Activated CD4-positive, alpha-beta T cell treated with anti-CD3 and anti-CD28 coated beads, Interleukin-2, amount 10 ng/mL, durations not matched to agents 24 days and 14 days (primary cell): ENCODE data around the gene LMF1. TPM values are rescaled to one million over a fixed set of nuclear protein-coding genes. Genes with fewer than 3 reads are reported as not detected.

Experiments
- DNase-seq: peaks from one replicate; pipeline ENCODE4 v3.0.0; 2022
- H3K27ac Mint-ChIP-seq: one replicate; pipeline ENCODE4 v1.8.0; 2022; ENCODE audit warnings: mild to moderate bottlenecking, mixed read lengths
- H3K27me3 Mint-ChIP-seq: one replicate; pipeline ENCODE4 v1.8.0; 2022; ENCODE audit warnings: mixed read lengths
- H3K36me3 Mint-ChIP-seq: one replicate; pipeline ENCODE4 v1.8.0; 2022; ENCODE audit warnings: low read depth, mild to moderate bottlenecking, mixed read lengths
- H3K4me1 Mint-ChIP-seq: one replicate; pipeline ENCODE4 v1.8.0; 2021; ENCODE audit warnings: mixed read lengths
- H3K4me3 Mint-ChIP-seq: one replicate; pipeline ENCODE4 v1.8.0; 2022; ENCODE audit warnings: mild to moderate bottlenecking, moderate library complexity, mixed read lengths
- H3K9me3 Mint-ChIP-seq: one replicate; pipeline ENCODE4 v1.8.0; 2021; ENCODE audit warnings: mixed read lengths
- intact Hi-C: fragments of 100-400 bp; cut with micrococcal nuclease; formaldehyde crosslinking; loops from one replicate; pipeline ENCODE4 v1.15.1; 2023
- total RNA-seq: library from RNA; stranded (reverse); gene quantifications from 2 replicates; pipeline ENCODE4 v1.2.3, GENCODE V29; 2022

The LMF1 gene
- total RNA-seq, 1 donor from 2014 or later, result 11.9 TPM

DNA sequence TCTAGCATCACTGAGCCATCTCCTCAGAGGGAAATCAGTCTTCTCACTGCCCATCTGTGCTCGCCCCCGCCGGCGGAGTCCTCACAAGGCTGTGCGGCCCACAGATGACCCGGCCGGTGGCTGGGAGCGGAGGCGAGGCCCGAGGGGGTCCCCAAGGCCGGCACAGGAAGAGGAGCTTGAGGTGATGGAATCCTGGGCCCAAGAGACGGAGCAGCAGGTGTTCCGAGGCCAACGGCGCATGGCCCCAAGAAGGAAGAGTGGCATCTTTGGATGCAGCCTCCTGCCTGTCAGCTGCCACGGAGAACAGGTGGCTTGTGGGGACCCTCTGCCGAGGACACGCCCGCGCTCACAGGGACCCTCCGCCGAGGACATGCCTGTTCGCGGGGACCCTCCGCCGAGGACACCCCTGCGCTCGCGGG, 97.5 kb downstream of the LMF1 start:
- Mint-ChIP-seq H3K27me3 (no peaks in the 10 kb centered on the region), H3K27ac (no peak overlapping the region), H3K4me3 (no peak overlapping the region), H3K4me1 (no peaks in the 10 kb centered on the region), H3K9me3 (no peaks in the 10 kb centered on the region), H3K36me3 (no peaks in the 10 kb centered on the region)
- DNase-seq, result no peak
- intact Hi-C loops, result no loop called here

- Mint-ChIP-seq H3K27ac (no peak overlapping the region), H3K4me1 (no peaks in the 10 kb centered on the region), H3K36me3 (no peaks in the 10 kb centered on the region), H3K9me3 (no peaks in the 10 kb centered on the region), H3K27me3 (no peaks in the 10 kb centered on the region), H3K4me3 (no peak overlapping the region)
- no peak for DNase-seq
- intact Hi-C loops, result no loop called here
Observed at GRCh38 chr16:872436-873242, 98.1 kb downstream of the LMF1 start.

DNA sequence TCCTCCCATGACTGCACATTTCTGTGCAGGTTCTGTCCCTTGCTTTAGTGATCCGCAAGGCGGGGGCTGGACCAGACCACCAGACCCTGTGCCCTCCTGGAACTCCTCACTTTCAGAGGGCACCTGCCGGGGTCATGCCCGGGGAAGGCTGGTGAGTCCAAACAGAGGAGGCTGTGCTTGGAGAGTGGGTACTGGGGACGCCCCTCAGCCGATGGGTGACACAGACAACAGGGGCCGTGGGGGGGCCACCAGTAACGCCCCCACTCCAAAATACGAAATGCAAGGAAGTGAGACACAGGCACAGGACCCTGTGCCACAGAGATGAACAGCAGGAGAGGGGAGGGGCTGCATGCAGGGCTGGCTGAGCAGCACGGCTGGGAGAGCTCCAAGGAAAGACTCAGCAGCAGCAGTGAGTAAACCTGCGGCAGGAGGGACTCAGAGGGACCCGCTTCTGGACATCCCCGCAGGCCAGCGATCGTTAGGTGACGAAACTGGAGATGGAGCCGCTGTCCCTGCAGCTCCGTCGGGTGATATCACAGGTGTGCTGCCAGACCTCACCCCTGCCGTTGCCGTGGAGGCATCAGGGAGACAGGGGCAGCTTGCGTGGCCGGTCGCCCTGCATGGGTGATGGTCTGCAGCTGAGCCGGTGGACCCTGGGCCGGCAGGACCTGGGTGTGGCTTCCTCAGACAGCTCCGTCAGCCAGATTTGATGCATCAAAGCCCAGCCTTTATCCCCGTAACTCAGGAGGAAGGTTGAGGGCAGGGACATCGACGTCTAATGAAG, 99.0 kb downstream of the LMF1 start:
- H3K36me3 Mint-ChIP-seq, result no peaks in the 10 kb centered on the region
- H3K9me3 Mint-ChIP-seq, result no peaks in the 10 kb centered on the region
- intact Hi-C loops, result no loop called here
- no peaks in the 10 kb centered on the region for H3K4me1 Mint-ChIP-seq
- no peak overlapping the region for H3K27ac Mint-ChIP-seq
- H3K4me3 Mint-ChIP-seq, result no peak overlapping the region
- no peak for DNase-seq
- no peaks in the 10 kb centered on the region for H3K27me3 Mint-ChIP-seq

DNA sequence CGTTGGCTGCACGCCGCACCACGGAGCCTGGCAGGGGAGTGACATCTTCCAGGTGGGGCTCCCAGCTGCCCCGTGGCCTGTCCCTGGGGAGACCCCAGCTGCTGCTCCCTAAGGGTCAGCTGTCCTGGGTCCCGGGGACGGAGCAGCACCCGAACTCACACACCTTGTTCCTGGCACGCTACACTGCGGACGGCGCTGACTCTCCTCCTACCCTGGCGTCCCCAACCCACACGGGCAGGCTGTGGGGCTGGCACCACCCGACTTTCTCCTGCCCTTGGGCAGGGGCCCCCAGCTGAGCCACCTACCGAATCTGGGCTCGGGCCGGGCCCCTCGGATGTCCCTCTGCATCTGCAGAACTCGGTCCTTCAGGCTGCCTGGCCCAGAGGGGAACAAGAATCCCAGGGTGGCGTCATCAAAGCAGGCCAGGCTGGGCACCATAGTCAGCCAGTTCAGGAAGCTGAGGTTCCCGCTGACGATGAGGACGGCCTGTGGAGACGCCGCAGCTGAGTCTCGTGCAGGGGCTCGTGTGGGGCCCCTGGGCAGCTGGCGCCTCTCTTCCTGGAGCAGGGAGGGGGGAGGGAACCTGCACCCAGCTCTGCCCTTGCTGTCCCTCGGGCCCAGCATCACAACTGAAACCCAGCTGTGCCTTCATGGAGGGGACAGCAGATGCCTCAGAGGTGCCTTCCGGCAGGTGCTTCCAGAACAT, 99.8 kb downstream of the LMF1 start:
- Mint-ChIP-seq H3K27ac (no peak overlapping the region), H3K4me1 (no peaks in the 10 kb centered on the region), H3K27me3 (no peaks in the 10 kb centered on the region), H3K9me3 (no peaks in the 10 kb centered on the region), H3K36me3 (no peaks in the 10 kb centered on the region), H3K4me3 (no peak overlapping the region)
- DNase-seq, result no peak
- intact Hi-C loops, result no loop called here

DNA sequence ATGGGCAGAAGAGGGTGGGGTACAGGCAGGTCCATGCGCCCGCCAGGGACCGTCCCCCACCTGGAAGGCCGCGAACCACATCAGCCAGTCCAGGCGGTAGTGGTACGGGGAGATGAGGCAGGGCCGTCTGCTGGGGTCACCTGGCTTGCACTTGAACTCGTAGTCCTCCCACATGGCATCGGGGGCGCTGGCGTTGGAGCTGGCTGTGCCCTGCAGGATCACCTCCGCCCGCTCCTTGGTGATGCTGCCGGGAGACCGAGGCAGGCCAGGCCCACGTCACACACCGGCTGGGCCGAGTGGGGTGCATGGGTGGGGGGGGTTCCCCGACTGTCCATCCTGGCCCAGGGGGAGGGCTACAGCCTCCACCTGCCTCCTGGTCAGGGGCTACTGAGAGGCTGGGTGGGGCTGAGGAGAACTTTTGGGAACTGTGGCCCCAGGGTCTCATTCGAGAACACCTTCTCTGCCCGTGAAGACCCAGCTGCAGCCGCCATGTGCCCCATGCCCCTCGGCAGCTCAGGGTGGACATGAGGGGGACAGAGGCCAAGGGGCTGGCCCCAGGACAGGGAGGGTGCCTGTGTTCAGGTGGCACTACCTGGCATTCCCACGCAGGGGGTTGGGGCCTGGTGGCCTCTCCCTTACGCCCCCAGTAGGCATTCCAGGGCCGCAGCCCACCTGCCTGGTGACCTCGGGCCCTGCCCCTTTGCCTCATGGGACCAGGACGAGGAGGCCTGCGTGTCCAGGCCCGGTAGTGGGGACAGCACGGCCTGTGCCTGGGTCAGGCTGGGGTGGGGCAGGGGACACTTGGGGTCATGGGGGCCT, 100.8 kb downstream of the LMF1 start:
- Mint-ChIP-seq H3K27ac (no peak overlapping the region), H3K27me3 (no peaks in the 10 kb centered on the region), H3K9me3 (no peaks in the 10 kb centered on the region), H3K36me3 (no peaks in the 10 kb centered on the region), H3K4me1 (no peaks in the 10 kb centered on the region), H3K4me3 (no peak overlapping the region)
- intact Hi-C loops, result no loop called here
- DNase-seq, result no peak

DNA sequence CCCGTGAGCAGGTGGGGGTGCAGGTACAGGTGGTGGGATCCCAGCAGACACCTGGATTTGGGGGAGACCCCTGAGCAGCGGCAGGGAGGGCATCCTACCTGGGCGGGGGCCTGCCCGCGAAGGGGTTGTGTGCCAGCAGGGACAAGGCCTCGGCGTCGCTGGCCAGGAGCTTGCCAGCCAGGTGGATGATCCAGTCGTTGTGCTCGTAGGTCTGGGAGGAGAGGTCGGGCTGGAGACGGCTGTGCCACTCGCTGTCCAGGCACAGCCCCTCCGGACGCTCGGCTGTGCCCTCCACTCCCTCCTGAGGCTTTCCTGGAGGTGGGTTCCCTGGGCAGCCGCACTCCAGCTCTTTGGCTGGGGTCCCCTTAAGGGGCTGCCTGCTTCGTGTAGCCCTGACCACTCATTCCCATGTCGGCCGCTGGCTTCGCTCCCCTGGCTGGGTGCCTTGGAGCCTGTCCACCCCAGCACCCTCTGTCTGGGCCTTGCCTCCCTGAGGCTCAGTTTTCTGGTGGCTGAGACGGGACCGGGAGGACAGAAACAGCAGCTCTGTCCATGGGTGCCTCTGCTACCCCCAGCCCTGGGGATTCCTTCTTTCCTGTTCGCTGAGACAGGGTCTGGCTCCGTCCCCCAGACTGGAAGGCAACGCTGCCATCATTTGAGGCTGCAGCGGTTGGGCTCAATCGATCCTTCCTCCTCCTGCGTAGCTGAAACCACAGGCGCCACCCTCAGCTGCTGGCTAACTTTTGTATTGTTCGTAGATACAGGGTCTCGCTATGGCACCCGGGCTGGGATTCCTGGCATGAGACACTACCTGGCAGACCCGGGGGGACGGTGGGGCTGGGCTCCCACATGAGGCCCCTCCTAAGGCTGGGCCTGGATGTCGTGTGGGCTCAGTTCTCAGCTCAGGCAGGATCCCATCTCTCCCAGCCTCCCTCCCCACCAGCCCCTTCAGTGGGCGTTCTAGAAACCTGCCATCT, 101.7 kb downstream of the LMF1 start:
- H3K27ac Mint-ChIP-seq, result no peak overlapping the region
- H3K36me3 Mint-ChIP-seq, result no peaks in the 10 kb centered on the region
- no peak for DNase-seq
- intact Hi-C loops, result no loop called here
- no peaks in the 10 kb centered on the region for H3K27me3 Mint-ChIP-seq
- H3K9me3 Mint-ChIP-seq, result no peaks in the 10 kb centered on the region
- H3K4me1 Mint-ChIP-seq, result no peaks in the 10 kb centered on the region
- H3K4me3 Mint-ChIP-seq, result no peak overlapping the region

DNA sequence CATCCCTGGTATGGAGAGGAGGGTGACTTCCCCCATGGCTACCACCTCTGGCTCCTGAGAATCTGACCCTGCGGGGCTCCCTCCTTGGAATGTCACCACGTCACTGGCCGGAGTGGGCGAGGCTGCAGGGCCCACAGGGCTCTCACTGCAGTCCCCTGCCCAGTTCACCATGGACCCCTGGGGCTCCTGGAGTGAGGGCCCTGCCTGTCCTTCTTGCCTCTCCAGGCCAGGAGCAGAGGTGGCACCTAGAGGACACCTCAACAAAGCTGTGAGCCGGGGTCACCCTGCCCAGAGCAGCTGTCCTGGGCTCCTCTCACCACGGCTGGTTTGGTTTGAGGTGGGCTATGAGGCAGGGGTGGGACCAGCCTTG, 102.4 kb downstream of the LMF1 start:
- Mint-ChIP-seq H3K4me3 (no peak overlapping the region), H3K36me3 (no peaks in the 10 kb centered on the region), H3K27me3 (no peaks in the 10 kb centered on the region), H3K27ac (no peak overlapping the region), H3K4me1 (no peaks in the 10 kb centered on the region), H3K9me3 (no peaks in the 10 kb centered on the region)
- intact Hi-C loops, result no loop called here
- DNase-seq, result no peak

DNA sequence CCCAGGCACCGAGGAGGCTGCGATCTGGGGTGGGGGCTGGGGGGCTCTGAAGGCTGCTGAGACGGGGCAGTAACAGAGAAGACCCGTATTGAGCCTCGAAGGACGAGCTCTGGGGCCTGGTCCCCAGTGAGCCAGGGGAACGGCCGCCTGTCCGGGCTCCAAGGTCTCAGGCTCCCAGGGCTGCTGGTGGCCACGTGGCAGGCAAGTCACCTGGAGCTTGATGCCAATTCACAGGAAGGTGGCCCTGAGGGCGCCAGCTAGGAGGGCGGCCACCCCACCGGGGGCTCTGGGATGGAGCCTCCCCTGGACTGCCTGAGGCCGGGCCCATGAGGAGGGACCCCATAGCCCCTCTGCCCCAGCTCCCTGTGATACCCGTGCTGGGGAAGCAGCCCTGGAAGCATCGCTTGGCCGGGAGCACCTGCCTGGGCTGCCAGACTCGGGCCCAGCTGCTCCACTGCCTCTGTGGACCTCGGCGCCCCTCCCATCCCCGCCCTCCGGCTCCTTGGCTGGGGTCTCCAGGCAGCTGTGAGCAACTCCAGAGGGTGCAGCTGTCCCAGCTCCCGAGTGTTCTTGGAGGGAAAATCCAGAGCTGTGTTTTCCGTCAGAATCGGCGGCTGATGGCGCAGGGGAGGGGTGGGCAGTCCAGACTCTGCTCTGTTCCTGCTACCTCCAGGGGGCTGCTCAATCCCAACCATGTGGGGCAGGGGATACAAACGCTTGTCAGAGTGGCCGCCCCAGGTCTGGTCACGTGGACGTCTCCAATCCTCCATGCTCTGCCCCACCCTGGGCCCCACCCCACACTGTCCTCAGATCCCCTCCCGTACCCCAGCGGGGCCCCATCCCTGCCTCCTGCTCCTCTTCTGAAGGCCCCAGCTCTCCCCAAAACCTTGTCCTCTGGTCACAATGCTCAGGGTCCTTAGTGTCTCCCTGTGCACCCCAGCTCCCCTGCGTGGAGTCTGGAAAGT, 103.1 kb downstream of the LMF1 start:
- Mint-ChIP-seq H3K4me1 (no peaks in the 10 kb centered on the region), H3K9me3 (no peaks in the 10 kb centered on the region), H3K27ac (no peak overlapping the region), H3K36me3 (no peaks in the 10 kb centered on the region), H3K4me3 (no peak overlapping the region), H3K27me3 (no peaks in the 10 kb centered on the region)
- intact Hi-C loops, result no loop called here
- DNase-seq, result no peak

DNA sequence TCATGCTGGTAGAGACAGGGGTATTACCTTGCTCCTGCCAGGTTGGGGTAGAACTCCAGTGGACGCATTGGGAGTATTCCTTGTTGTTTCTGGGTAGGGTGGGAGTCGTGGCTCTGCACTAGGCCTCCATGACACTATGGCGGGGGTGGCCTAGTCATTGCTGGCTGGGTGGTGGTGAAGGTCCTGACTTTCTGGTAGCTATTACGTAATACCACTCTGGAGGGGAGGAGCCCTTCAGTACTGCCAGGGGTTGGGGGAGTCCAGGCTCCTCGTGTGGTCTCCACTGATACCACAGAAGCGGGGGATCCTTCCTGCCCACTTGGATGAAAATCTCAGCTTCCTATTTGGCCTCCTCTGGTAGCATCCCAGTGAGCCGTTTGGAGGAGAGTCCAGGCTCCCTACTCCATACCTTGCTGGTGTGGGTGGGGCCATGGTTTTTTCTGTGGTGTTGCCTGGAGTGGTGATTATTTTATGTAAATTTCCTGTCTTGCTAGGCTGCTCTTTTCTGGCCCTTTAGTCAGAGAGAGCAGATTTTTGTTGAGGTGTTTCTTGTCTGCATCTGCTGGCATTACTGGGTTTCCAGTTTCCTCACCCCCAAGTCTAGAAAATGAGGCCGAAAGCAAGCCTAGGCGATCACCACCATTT, 104.4 kb downstream of the LMF1 start:
- Mint-ChIP-seq H3K4me1 (no peaks in the 10 kb centered on the region), H3K27ac (no peak overlapping the region), H3K9me3 (no peaks in the 10 kb centered on the region), H3K27me3 (no peaks in the 10 kb centered on the region), H3K36me3 (no peaks in the 10 kb centered on the region), H3K4me3 (no peak overlapping the region)
- no peak for DNase-seq
- intact Hi-C loops, result no loop called here

GRCh38 chr16:865026-865425, 105.8 kb downstream of the LMF1 start:
- no peak overlapping the region for H3K27ac Mint-ChIP-seq
- no peak overlapping the region for H3K4me3 Mint-ChIP-seq
- H3K4me1 Mint-ChIP-seq, result no peaks in the 10 kb centered on the region

DNA sequence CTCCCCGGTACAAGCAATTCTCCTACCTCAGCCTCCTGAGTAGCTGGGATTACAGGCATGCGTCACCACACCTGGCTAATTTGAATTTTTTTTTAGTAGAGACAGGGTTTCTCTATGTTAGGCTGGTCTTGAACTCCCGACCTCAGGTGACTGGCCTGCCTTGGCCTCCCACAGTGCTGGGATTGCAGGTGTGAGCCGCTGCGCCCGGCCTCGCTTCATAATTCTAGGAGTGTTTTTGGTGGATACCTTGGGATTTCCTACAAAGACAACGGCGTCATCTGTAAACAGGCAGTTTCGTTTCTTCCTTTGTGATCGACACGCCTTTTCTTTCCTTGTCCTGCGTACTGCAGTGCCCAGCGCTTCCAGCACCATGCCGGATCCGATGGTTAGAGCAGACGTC, 109.3 kb downstream of the LMF1 start:
- Mint-ChIP-seq H3K4me1 (no peaks in the 10 kb centered on the region), H3K27ac (no peak overlapping the region)
- intact Hi-C loops, result no loop called here

More at GRCh38 chr16:865026-865425, 105.8 kb downstream of the LMF1 start:
- intact Hi-C loops, result no loop called here
- Mint-ChIP-seq H3K27me3 (no peaks in the 10 kb centered on the region), H3K36me3 (no peaks in the 10 kb centered on the region), H3K9me3 (peaks cover 7% of the 10 kb centered on the region)
- DNase-seq, result no peak

More for the DNA sequence above, 109.3 kb downstream of the LMF1 start:
- Mint-ChIP-seq H3K4me3 (no peak overlapping the region), H3K27me3 (no peaks in the 10 kb centered on the region), H3K9me3 (peaks cover 7% of the 10 kb centered on the region), H3K36me3 (peaks cover 4% of the 10 kb centered on the region)
- no peak for DNase-seq
